ENCODE results near the gene LEFTY2. TPM values are rescaled to one million over a fixed set of nuclear protein-coding genes. Genes with fewer than 3 reads are reported as not detected.

The LEFTY2 gene
- total and polyA plus RNA-seq, 12 donors = 0.16 to 3.4 (median 0.77) TPM; not detected in 1

DNA sequence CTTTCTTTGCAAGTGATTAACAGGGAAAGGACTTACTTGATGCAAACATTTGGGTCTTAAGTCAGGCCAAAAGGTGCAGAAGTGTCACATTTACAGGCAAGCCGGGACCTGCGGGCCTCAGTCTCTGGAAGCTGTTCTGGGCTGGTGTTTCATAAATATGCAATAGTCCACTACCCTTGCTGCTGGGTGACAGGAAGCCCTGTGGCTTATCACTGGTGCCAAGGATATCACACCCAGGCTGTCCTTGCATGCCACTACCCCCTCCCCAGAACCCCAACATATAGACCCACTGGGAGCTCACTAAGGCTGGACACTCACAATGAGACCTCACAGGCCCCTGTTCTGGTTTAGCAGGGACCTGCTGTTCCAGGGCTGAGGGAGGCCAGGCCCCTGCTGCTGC is 3.4 kb upstream of the LEFTY2 start:
- peaks cover 0 to 9% of the 10 kb centered on the region in 2 donors for H3K4me1 ChIP-seq (replicated peaks in 1 of 2)
- no peak for TF ChIP-seq POLR2A (IDR thresholded peaks at IDR 0.05)
- TF ChIP-seq, protein P1, sequence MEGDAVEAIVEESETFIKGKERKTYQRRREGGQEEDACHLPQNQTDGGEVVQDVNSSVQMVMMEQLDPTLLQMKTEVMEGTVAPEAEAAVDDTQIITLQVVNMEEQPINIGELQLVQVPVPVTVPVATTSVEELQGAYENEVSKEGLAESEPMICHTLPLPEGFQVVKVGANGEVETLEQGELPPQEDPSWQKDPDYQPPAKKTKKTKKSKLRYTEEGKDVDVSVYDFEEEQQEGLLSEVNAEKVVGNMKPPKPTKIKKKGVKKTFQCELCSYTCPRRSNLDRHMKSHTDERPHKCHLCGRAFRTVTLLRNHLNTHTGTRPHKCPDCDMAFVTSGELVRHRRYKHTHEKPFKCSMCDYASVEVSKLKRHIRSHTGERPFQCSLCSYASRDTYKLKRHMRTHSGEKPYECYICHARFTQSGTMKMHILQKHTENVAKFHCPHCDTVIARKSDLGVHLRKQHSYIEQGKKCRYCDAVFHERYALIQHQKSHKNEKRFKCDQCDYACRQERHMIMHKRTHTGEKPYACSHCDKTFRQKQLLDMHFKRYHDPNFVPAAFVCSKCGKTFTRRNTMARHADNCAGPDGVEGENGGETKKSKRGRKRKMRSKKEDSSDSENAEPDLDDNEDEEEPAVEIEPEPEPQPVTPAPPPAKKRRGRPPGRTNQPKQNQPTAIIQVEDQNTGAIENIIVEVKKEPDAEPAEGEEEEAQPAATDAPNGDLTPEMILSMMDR (IDR thresholded peaks at IDR 0.05) = no peak
- H3K9me3 ChIP-seq (replicated peaks in 1 of 3) = no peaks in the 10 kb centered on the region
- H3K36me3 ChIP-seq (replicated peaks in 1 of 2) = no peaks in the 10 kb centered on the region
- no peak overlapping the region for H3K27ac ChIP-seq
- DNase-seq = no peak
- intact Hi-C loops (cut with DNase I) = no loop called here
- H3K4me3 ChIP-seq = no peak overlapping the region
- whole genome bisulfite sequencing, 4 donors = 91 to 100% (median 95%) methylated on average over 2 of the region's 2 CpGs
- no peaks in the 10 kb centered on the region for H3K27me3 ChIP-seq

DNA sequence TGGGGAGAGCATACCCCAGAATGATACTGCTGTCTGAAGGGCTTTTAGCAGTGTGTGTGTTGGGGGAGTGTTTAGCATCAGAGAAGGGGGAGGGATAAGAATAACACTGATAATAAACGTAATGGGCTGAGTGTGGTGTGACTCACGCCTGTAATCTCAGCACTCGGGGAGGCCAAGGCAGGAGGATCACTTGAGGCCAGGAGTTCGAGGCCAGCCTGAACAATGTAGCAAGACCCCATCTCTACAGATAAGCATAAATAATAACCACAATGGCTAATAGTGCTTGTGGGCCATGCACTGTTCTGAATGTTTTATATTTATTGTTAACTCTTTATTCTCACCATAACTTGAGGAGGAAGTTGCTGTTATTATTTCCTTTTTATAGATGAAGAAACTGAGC is 2.6 kb upstream of the LEFTY2 start:
- intact Hi-C loops (cut with DNase I) = no loop called here
- no peak for DNase-seq

DNA sequence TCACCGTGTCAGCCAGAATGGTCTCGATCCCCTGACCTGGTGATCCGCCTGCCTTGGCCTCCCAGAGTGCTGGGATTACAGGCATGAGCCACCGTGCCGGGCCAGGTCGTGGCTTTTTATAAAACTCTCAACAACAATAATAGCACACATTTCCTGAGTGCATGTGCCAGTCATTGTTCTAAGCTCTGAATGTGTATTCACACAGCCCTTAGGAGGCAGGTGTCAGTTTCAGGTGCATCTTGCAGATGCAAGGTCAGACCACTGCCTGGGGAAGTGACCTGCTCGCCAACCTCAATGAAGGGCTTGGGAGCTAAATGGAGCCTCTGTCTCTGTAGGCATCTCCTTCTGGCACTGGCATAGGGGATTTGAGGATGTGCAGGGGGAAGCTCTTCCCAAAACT is 1.6 kb upstream of the LEFTY2 start:
- no peaks in the 10 kb centered on the region for H3K9me3 ChIP-seq (replicated peaks in 1 of 3)
- H3K27me3 ChIP-seq = no peaks in the 10 kb centered on the region
- intact Hi-C loops (cut with DNase I) = no loop called here
- TF ChIP-seq, protein P1 (IDR thresholded peaks at IDR 0.05) = no peak
- no peak for TF ChIP-seq POLR2A (IDR thresholded peaks at IDR 0.05)
- H3K27ac ChIP-seq = no peak overlapping the region
- no peak overlapping the region for H3K4me3 ChIP-seq
- H3K4me1 ChIP-seq (replicated peaks in 1 of 2) = peaks cover 0 to 9% of the 10 kb centered on the region in 2 donors
- 71 to 75% (median 74%) methylated on average over 6 to 7 of the region's 7 CpGs for WGBS, 4 donors
- DNase-seq = no peak
- H3K36me3 ChIP-seq (replicated peaks in 1 of 2) = no peaks in the 10 kb centered on the region

More for the DNA sequence above, 2.6 kb upstream of the LEFTY2 start:
- Histone ChIP-seq H3K27ac (no peak overlapping the region), H3K27me3 (no peaks in the 10 kb centered on the region), H3K9me3 (replicated peaks in 1 of 3) (no peaks in the 10 kb centered on the region), H3K4me1 (replicated peaks in 1 of 2) (peaks cover 0 to 9% of the 10 kb centered on the region in 2 donors), H3K36me3 (replicated peaks in 1 of 2) (no peaks in the 10 kb centered on the region), H3K4me3 (no peak overlapping the region)
- 62 to 70% (median 69%) methylated on average over 4 of the region's 4 CpGs for WGBS, 4 donors
- no peak for TF ChIP-seq POLR2A (IDR thresholded peaks at IDR 0.05)
- TF ChIP-seq, protein P1 (IDR thresholded peaks at IDR 0.05) = no peak

DNA sequence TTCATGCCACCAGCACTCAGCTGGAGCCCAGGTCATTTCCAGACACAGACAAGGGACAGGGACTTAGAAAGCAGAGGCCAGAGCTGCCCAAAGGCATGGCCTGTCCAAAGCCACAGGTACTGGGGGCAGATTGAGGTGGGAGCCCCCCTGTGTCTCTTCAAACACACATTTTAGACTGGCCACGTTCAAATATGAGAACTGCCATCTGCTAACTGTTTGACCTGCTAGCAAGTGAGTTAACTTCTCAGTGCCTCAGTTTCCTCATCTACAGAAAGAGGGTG is 862 bp upstream of the LEFTY2 start:
- no peak for DNase-seq
- H3K36me3 ChIP-seq (replicated peaks in 1 of 2) = no peaks in the 10 kb centered on the region
- WGBS, 4 donors = 52 to 83% (median 61%) methylated on average over 1 of the region's 1 CpG
- H3K4me1 ChIP-seq (replicated peaks in 1 of 2) = peaks cover 0 to 9% of the 10 kb centered on the region in 2 donors
- no peaks in the 10 kb centered on the region for H3K27me3 ChIP-seq
- H3K9me3 ChIP-seq (replicated peaks in 1 of 3) = no peaks in the 10 kb centered on the region
- intact Hi-C loops (cut with DNase I) = no loop called here
- H3K4me3 ChIP-seq = no peak overlapping the region
- TF ChIP-seq, protein P1 (IDR thresholded peaks at IDR 0.05) = no peak
- TF ChIP-seq POLR2A (IDR thresholded peaks at IDR 0.05) = no peak
- H3K27ac ChIP-seq = no peak overlapping the region

All from adrenal gland (tissue), 12 donors.